Measurements from ENCODE around the gene PBX4.

- peak in 1 of 2 donors; percentile 18 for TF ChIP-seq CTCF (IDR thresholded peaks at IDR 0.05)
- TF ChIP-seq POLR2AphosphoS5 (IDR thresholded peaks at IDR 0.05): peak; percentile 4 to 95 (median 89)
Observed at GRCh38 chr19:19663256-19664120, 45.0 kb upstream of the PBX4 start, which contains the start of gene ATP13A1.
